H9 (cell line): ENCODE results near the gene CCDC7. TPM values are rescaled to one million over a fixed set of nuclear protein-coding genes. Genes with fewer than 3 reads are reported as not detected.

Experiments used
- DNase-seq: peaks from one replicate; pipeline ENCODE4 v3.0.0-alpha.2; 2017
- H2AFZ ChIP-seq: one replicate; pipeline ENCODE4 v1.6.1; 2013; ENCODE audit warnings: mild to moderate bottlenecking, low read length, control low read depth, moderate library complexity
- H2AK5ac ChIP-seq: 2 replicates; pipeline ENCODE4 v1.6.1; 2013; ENCODE audit warnings: low read length, control low read depth, mixed read lengths; ENCODE audit not compliant: insufficient read length
- H2BK120ac ChIP-seq: one replicate; pipeline ENCODE4 v1.6.1; 2013; ENCODE audit warnings: low read depth, mild to moderate bottlenecking, low read length, control low read depth, inconsistent platforms; ENCODE audit not compliant: poor library complexity, severe bottlenecking
- H2BK12ac ChIP-seq: 2 replicates; pipeline ENCODE4 v1.6.1; 2013; ENCODE audit warnings: low read length, control low read depth, mixed read lengths, low read depth; ENCODE audit not compliant: insufficient read length
- H2BK15ac ChIP-seq: 2 replicates; pipeline ENCODE4 v1.6.1; 2013; ENCODE audit warnings: low read depth, low read length, control low read depth
- H2BK20ac ChIP-seq: one replicate; pipeline ENCODE4 v1.6.1; 2013; ENCODE audit warnings: low read depth, mild to moderate bottlenecking, low read length, control low read depth, inconsistent platforms; ENCODE audit not compliant: poor library complexity, severe bottlenecking
- H2BK5ac ChIP-seq: 2 replicates; pipeline ENCODE4 v1.6.1; 2013; ENCODE audit warnings: low read length, control low read depth, mixed read lengths; ENCODE audit not compliant: insufficient read length
- H3K14ac ChIP-seq: 2 replicates; pipeline ENCODE4 v1.6.1; 2013; ENCODE audit warnings: low read length, control low read depth; ENCODE audit not compliant: insufficient read depth
- H3K18ac ChIP-seq: 2 replicates; pipeline ENCODE4 v1.6.1; 2013; ENCODE audit warnings: low read depth, mild to moderate bottlenecking, mixed read lengths, low read length, control low read depth; ENCODE audit not compliant: insufficient read length
- H3K23ac ChIP-seq: 2 replicates; pipeline ENCODE4 v1.6.1; 2013; ENCODE audit warnings: low read length, control low read depth, mixed read lengths, low read depth; ENCODE audit not compliant: insufficient read length
- H3K23me2 ChIP-seq: 2 replicates; pipeline ENCODE4 v1.6.1; 2013; ENCODE audit warnings: low read depth, mild to moderate bottlenecking, mixed read lengths, low read length, control low read depth; ENCODE audit not compliant: insufficient read length, poor library complexity, severe bottlenecking
- H3K27ac ChIP-seq: 2 replicates; pipeline ENCODE4 v1.5.1; 2013; ENCODE audit warnings: low read length, control low read depth, mixed read lengths, low read depth; ENCODE audit not compliant: insufficient read length
- H3K27me3 ChIP-seq: 2 replicates; pipeline ENCODE4 v1.6.1; 2013; ENCODE audit warnings: low read length, control low read depth, inconsistent platforms; ENCODE audit not compliant: insufficient read depth
- H3K4ac ChIP-seq: 2 replicates; pipeline ENCODE4 v1.6.1; 2013; ENCODE audit warnings: low read depth, mild to moderate bottlenecking, control low read depth, inconsistent platforms, low read length, moderate library complexity
- H3K4me1 ChIP-seq: 2 replicates; pipeline ENCODE4 v1.6.1; 2013; ENCODE audit warnings: low read length, control low read depth, inconsistent platforms; ENCODE audit not compliant: insufficient read depth
- H3K4me2 ChIP-seq: 2 replicates; pipeline ENCODE4 v1.6.1; 2013; ENCODE audit warnings: low read length, control low read depth, mixed read lengths; ENCODE audit not compliant: insufficient read length, insufficient read depth
- H3K56ac ChIP-seq: 2 replicates; pipeline ENCODE4 v1.6.1; 2013; ENCODE audit warnings: low read depth, mild to moderate bottlenecking, mixed read lengths, low read length, control low read depth; ENCODE audit not compliant: insufficient read length
- H3K79me1 ChIP-seq: 2 replicates; pipeline ENCODE4 v1.6.1; 2013; ENCODE audit warnings: low read depth, mild to moderate bottlenecking, moderate library complexity, low read length, control low read depth, inconsistent platforms; ENCODE audit not compliant: insufficient read depth, poor library complexity, severe bottlenecking
- H3K79me2 ChIP-seq: 2 replicates; pipeline ENCODE4 v1.6.1; 2013; ENCODE audit warnings: low read length, control low read depth, inconsistent platforms; ENCODE audit not compliant: insufficient read depth
- H3K9ac ChIP-seq: 2 replicates; pipeline ENCODE4 v1.6.1; 2013; ENCODE audit warnings: low read length, control low read depth, mixed read lengths; ENCODE audit not compliant: insufficient read length; ENCODE audit errors: extremely low read depth
- H3K9me3 ChIP-seq: one replicate; pipeline ENCODE4 v1.6.1; 2013; ENCODE audit warnings: low read depth, low read length, inconsistent platforms; ENCODE audit not compliant: control insufficient read depth
- H3T11ph ChIP-seq: one replicate; pipeline ENCODE4 v1.6.1; 2013; ENCODE audit warnings: mild to moderate bottlenecking, low read length, control low read depth, inconsistent platforms
- H4K20me1 ChIP-seq: one replicate; pipeline ENCODE4 v1.6.1; 2013; ENCODE audit not compliant: control insufficient read depth, insufficient read length, insufficient read depth
- H4K5ac ChIP-seq: 2 replicates; pipeline ENCODE4 v1.6.1; 2013; ENCODE audit warnings: low read depth, mild to moderate bottlenecking, mixed read lengths, low read length, control low read depth; ENCODE audit not compliant: insufficient read length
- H4K8ac ChIP-seq: replicated peaks from 2 replicates; pipeline ENCODE4 v1.6.1; 2013; ENCODE audit warnings: low read length, control low read depth, mixed read lengths, low read depth; ENCODE audit not compliant: insufficient read length
- H4K91ac ChIP-seq: 2 replicates; pipeline ENCODE4 v1.6.1; 2013; ENCODE audit warnings: low read depth, mild to moderate bottlenecking, moderate library complexity, mixed read lengths, low read length, control low read depth; ENCODE audit not compliant: insufficient read length
- H3K27ac Mint-ChIP-seq, 3 experiments: 2 replicates in 2 of 3; 3 replicates in 1 of 3; pipeline ENCODE4 v1.8.0; 2020 to 2021; ENCODE audit warnings: mixed read lengths in 3 of 3, mild to moderate bottlenecking in 1 of 3, moderate library complexity in 1 of 3
- H3K27me3 Mint-ChIP-seq: 2 replicates; pipeline ENCODE4 v1.8.0; 2021; ENCODE audit warnings: low read depth, mild to moderate bottlenecking, moderate library complexity, mixed read lengths
- H3K36me3 Mint-ChIP-seq, 3 experiments: 2 replicates in 2 of 3; 3 replicates in 1 of 3; pipeline ENCODE4 v1.8.0; 2020 to 2021; ENCODE audit warnings: low read depth in 3 of 3, mixed read lengths in 3 of 3; ENCODE audit not compliant: insufficient read depth in 1 of 3
- H3K4me1 Mint-ChIP-seq, 2 experiments: 2 replicates each; pipeline ENCODE4 v1.8.0; 2020; ENCODE audit warnings: mixed read lengths in 2 of 2
- H3K4me3 Mint-ChIP-seq, 2 experiments: 2 replicates in 1 of 2; 3 replicates in 1 of 2; pipeline ENCODE4 v1.8.0; 2020 to 2021; ENCODE audit warnings: mild to moderate bottlenecking in 2 of 2, mixed read lengths in 2 of 2, moderate library complexity in 1 of 2
- H3K9me3 Mint-ChIP-seq, 2 experiments: 2 replicates in 1 of 2; 3 replicates in 1 of 2; pipeline ENCODE4 v1.8.0; 2020; ENCODE audit warnings: mild to moderate bottlenecking in 2 of 2, mixed read lengths in 2 of 2, moderate library complexity in 1 of 2
- CTCF ChIP-seq: fragments of 200-600 bp; sonication (generic); conservative IDR thresholded peaks from 3 replicates; pipeline ENCODE4 v1.8.0; 2021; ENCODE audit warnings: antibody characterized with exemption, mild to moderate bottlenecking
- WGBS: extraction: QIAGEN DNeasy Blood & Tissue Kit; methylation state at CpG from one replicate; pipeline ENCODE4 v1.1.7; 2013; ENCODE audit warnings: missing lambda C conversion rate, low lambda C conversion rate, mixed read lengths; ENCODE audit not compliant: insufficient read length; ENCODE audit errors: extremely low coverage; 5-methylcytosine and 5-hydroxymethylcytosine counted together
- total RNA-seq: library from RNA; stranded (reverse); gene quantifications from 2 replicates; pipeline ENCODE4 v1.2.1, GENCODE V29; 2021

Gene CCDC7
- total RNA-seq, 1 experiment from 2014 or later, result 1.6 TPM

GRCh38 chr10:32454148-32454547 lies 8.2 kb downstream of the CCDC7 start:
- no CpG with 5 or more reads among the region's 4 CpGs for WGBS

More at GRCh38 chr10:32454148-32454547, 8.2 kb downstream of the CCDC7 start:
- H2AK5ac ChIP-seq, result no peak overlapping the region
- H2AFZ ChIP-seq, result no peak overlapping the region
- no peaks in the 10 kb centered on the region for H4K20me1 ChIP-seq
- H3K4ac ChIP-seq, result no peak overlapping the region
- H3K79me1 ChIP-seq, result no peaks in the 10 kb centered on the region
- H3K9ac ChIP-seq, result no peak overlapping the region
- TF ChIP-seq CTCF, result no peak
- no peak overlapping the region for H2BK12ac ChIP-seq
- H3K4me2 ChIP-seq, result no peak overlapping the region
- no peak overlapping the region for H3K23ac ChIP-seq
- Mint-ChIP-seq H3K27me3 (no peaks in the 10 kb centered on the region), H3K9me3 (no peaks in the 10 kb centered on the region), H3K4me1 (no peaks in the 10 kb centered on the region), H3K4me3 (no peak overlapping the region), H3K27ac (no peak overlapping the region), H3K36me3 (no peaks in the 10 kb centered on the region)
- H3K27ac ChIP-seq, result no peak overlapping the region
- no peaks in the 10 kb centered on the region for H3K23me2 ChIP-seq
- no peak overlapping the region for H2BK120ac ChIP-seq
- no peak overlapping the region for H2BK20ac ChIP-seq
- H3K4me1 ChIP-seq, result no peaks in the 10 kb centered on the region
- no peak for DNase-seq
- H2BK5ac ChIP-seq, result no peak overlapping the region
- H3K56ac ChIP-seq, result no peak overlapping the region
- no peaks in the 10 kb centered on the region for H3K79me2 ChIP-seq
- no peak overlapping the region for H3K18ac ChIP-seq
- no peak overlapping the region for H4K8ac ChIP-seq
- H3K27me3 ChIP-seq, result no peaks in the 10 kb centered on the region
- no peak overlapping the region for H2BK15ac ChIP-seq
- H4K91ac ChIP-seq, result no peak overlapping the region
- H3T11ph ChIP-seq, result no peak overlapping the region
- H3K14ac ChIP-seq, result no peak overlapping the region
- H4K5ac ChIP-seq, result no peak overlapping the region
- H3K9me3 ChIP-seq, result no peaks in the 10 kb centered on the region
